K562 (cell line): ENCODE measurements around the gene TNFAIP3. TPM values are rescaled to one million over a fixed set of nuclear protein-coding genes. Genes with fewer than 3 reads are reported as not detected.

Source experiments
- ATAC-seq: fragments of 200-7000 bp; cut with Tn5 transposase; 3 replicates; pipeline ENCODE4 v1.9.1; 2020; ENCODE audit warnings: moderate library complexity
- BruUV-seq: library from RNA; stranded (reverse); fragments of 400-500 nt; replicated peaks from 2 replicates; lab custom pipeline; 2021; lab: Mats Ljungman, UMichigan
- CTCF ChIA-PET: fragments of 300-600 bp; formaldehyde crosslinking; extraction: SDS; loops from one replicate; lab custom pipeline; 2021; ENCODE audit warnings: low intra/inter-chr PET ratio; lab: Yijun Ruan, JAX
- POLR2A ChIA-PET: fragments of 300-600, 350-650 bp; sonication (Branson Sonifier 250); formaldehyde crosslinking; extraction: SDS; loops from one replicate; lab custom pipeline; 2021; ENCODE audit warnings: antibody characterized with exemption, inconsistent platforms; lab: Yijun Ruan, JAX
- DNase-seq, 4 experiments: peaks; one replicate each; pipeline versions ENCODE4 v3.0.0 to v3.0.0-alpha.2; 2011 to 2018; ENCODE audit warnings: low spot score in 3 of 4, mixed read lengths in 3 of 4; ENCODE audit errors: extremely low read depth in 1 of 4
- FAIRE-seq: peaks from 2 replicates; lab custom pipeline; 2011; peaks lifted over from hg19 to GRCh38; lab: Jason Lieb, UNC
- H2AFZ ChIP-seq: 2 replicates; pipeline ENCODE4 v1.6.0; 2011; ENCODE audit warnings: low read depth, low read length, control low read depth, inconsistent platforms
- H3K27ac ChIP-seq: fragments of 200-600 bp; 3 replicates; pipeline ENCODE4 v1.8.0; 2011; ENCODE audit warnings: low read depth, mild to moderate bottlenecking, control low read depth, inconsistent platforms, low read length, moderate library complexity, mixed read lengths; ENCODE audit errors: extremely low read depth
- H3K27me3 ChIP-seq, 2 experiments: fragments of 300-600 bp in 1 of 2; 2 replicates in 1 of 2; 3 replicates in 1 of 2; pipeline versions ENCODE4 v1.6.0 to v1.8.0; 2011; ENCODE audit warnings: inconsistent platforms in 2 of 2, low read length in 2 of 2, mild to moderate bottlenecking in 1 of 2, mixed read lengths in 1 of 2, moderate library complexity in 1 of 2; ENCODE audit not compliant: control insufficient read depth in 2 of 2, insufficient read depth in 2 of 2
- H3K36me3 ChIP-seq: fragments of 300-600 bp; 3 replicates; pipeline ENCODE4 v1.8.0; 2011; ENCODE audit warnings: mild to moderate bottlenecking, low read length, inconsistent platforms; ENCODE audit not compliant: control insufficient read depth, insufficient read depth
- H3K4me1 ChIP-seq, 2 experiments: fragments of 200-600 bp in 1 of 2; replicated peaks in 1 of 2; 2 replicates in 1 of 2; 3 replicates in 1 of 2; pipeline versions ENCODE4 v1.5.1 to v1.8.0; 2011; ENCODE audit warnings: inconsistent platforms in 2 of 2, low read length in 2 of 2, mild to moderate bottlenecking in 1 of 2, mixed read lengths in 1 of 2, moderate library complexity in 1 of 2; ENCODE audit not compliant: control insufficient read depth in 2 of 2, insufficient read depth in 2 of 2
- H3K4me2 ChIP-seq: 2 replicates; pipeline ENCODE4 v1.6.1; 2011; ENCODE audit warnings: low read length, control low read depth, inconsistent platforms, mixed read lengths; ENCODE audit not compliant: insufficient read depth
- H3K4me3 ChIP-seq: fragments of 200-600 bp; sonication (generic), shearing (Covaris generic); 2 replicates; pipeline ENCODE4 v1.5.1; 2016; ENCODE audit warnings: control low read depth, inconsistent platforms
- H3K79me2 ChIP-seq: fragments of 200-600 bp; 3 replicates; pipeline ENCODE4 v1.8.0; 2011; ENCODE audit warnings: low read length, inconsistent platforms; ENCODE audit not compliant: control insufficient read depth, insufficient read depth
- H3K9ac ChIP-seq, 2 experiments: 2 replicates each; pipeline versions ENCODE4 v1.6.0 to v1.6.1; 2011; ENCODE audit warnings: low read depth in 2 of 2, low read length in 2 of 2, control low read depth in 1 of 2, inconsistent platforms in 1 of 2, mild to moderate bottlenecking in 1 of 2, mixed read lengths in 1 of 2; ENCODE audit not compliant: insufficient read depth in 1 of 2
- H3K9me1 ChIP-seq: one replicate; pipeline ENCODE4 v1.6.0; 2011; ENCODE audit warnings: inconsistent platforms, mild to moderate bottlenecking, low read length, moderate library complexity; ENCODE audit not compliant: control insufficient read depth, insufficient read depth
- H3K9me3 ChIP-seq: replicated peaks from 2 replicates; pipeline ENCODE4 v1.5.1; 2011; ENCODE audit warnings: low read depth, low read length, inconsistent platforms; ENCODE audit not compliant: control insufficient read depth, insufficient read depth
- H4K20me1 ChIP-seq: replicated peaks from 2 replicates; pipeline ENCODE4 v1.6.1; 2011; ENCODE audit warnings: low read length, inconsistent platforms, mixed read lengths; ENCODE audit not compliant: control insufficient read depth, insufficient read depth
- ATF1 ChIP-seq, 2 experiments: fragments of 450-650 bp in 1 of 2; IDR thresholded peaks; 2 replicates each; pipeline ENCODE4 v1.6.1; 2016; ENCODE audit warnings: missing compliant biosample characterization in 1 of 2, missing genetic modification characterization in 1 of 2
- CEBPB ChIP-seq: fragments of 450-650 bp; IDR thresholded peaks from 2 replicates; pipeline ENCODE4 v1.6.1; 2016; ENCODE audit warnings: missing genetic modification characterization, missing compliant biosample characterization
- EGR1 ChIP-seq: fragments of 450-650 bp; conservative IDR thresholded peaks from 2 replicates; pipeline ENCODE4 v1.6.1; 2017; ENCODE audit warnings: mild to moderate bottlenecking
- EHMT2 ChIP-seq: fragments of 450-650 bp; IDR thresholded peaks from 2 replicates; pipeline ENCODE4 v1.6.1; 2018; ENCODE audit warnings: antibody characterized with exemption
- ELF1 ChIP-seq: fragments of 200-800 bp; sonication (Bioruptor generic); IDR thresholded peaks from 2 replicates; pipeline ENCODE4 v1.6.1; 2016; ENCODE audit warnings: missing genetic modification characterization, missing compliant biosample characterization
- GTF2A2 ChIP-seq: IDR thresholded peaks from 2 replicates; pipeline ENCODE4 v1.6.1; 2016; ENCODE audit warnings: mild to moderate bottlenecking, missing genetic modification characterization, missing compliant biosample characterization
- ILK ChIP-seq: fragments of 450-650 bp; IDR thresholded peaks from 2 replicates; pipeline ENCODE4 v1.6.1; 2016; ENCODE audit warnings: missing genetic modification characterization, low read depth, mild to moderate bottlenecking, missing compliant biosample characterization, moderate library complexity, borderline replicate concordance
- MTA3 ChIP-seq: fragments of 450-650 bp; formaldehyde crosslinking; IDR thresholded peaks from 2 replicates; pipeline ENCODE4 v1.6.1; 2017; ENCODE audit warnings: mild to moderate bottlenecking, borderline replicate concordance
- PTRF ChIP-seq: fragments of 450-650 bp; IDR thresholded peaks from 2 replicates; pipeline ENCODE4 v1.6.1; 2016; ENCODE audit warnings: mild to moderate bottlenecking, missing genetic modification characterization, missing compliant biosample characterization
- RBM14 ChIP-seq: fragments of 200-400 bp; formaldehyde crosslinking; IDR thresholded peaks from 2 replicates; pipeline ENCODE4 v1.6.1; 2018; ENCODE audit warnings: low read depth, mild to moderate bottlenecking, low read length, moderate library complexity, borderline replicate concordance; ENCODE audit not compliant: insufficient read depth
- SMC3 ChIP-seq: conservative IDR thresholded peaks from 2 replicates; pipeline ENCODE4 v1.6.1; 2011; ENCODE audit warnings: low read depth, low read length, improper control_type of control experiment; ENCODE audit not compliant: insufficient read depth
- SNIP1 ChIP-seq: fragments of 450-650 bp; IDR thresholded peaks from 2 replicates; pipeline ENCODE4 v1.7.1; 2017; ENCODE audit warnings: low read depth, mild to moderate bottlenecking
- WGBS: fragments of 100-300 bp; shearing (Covaris generic); methylation state at CpG from one replicate; pipeline ENCODE4 v1.1.6; 2016; ENCODE audit warnings: low coverage, mixed read lengths; ENCODE audit not compliant: insufficient coverage; ENCODE audit errors: missing lambda C conversion rate; 5-methylcytosine and 5-hydroxymethylcytosine counted together
- in situ Hi-C: fragments of 300-500 bp; cut with MboI; formaldehyde crosslinking; loops from 4 replicates; pipeline ENCODE4 v1.15.0; 2018; ENCODE audit warnings: inconsistent platforms, mixed read lengths
- intact Hi-C: fragments of 100-400 bp; cut with micrococcal nuclease; formaldehyde crosslinking; loops from 2 replicates; pipeline ENCODE4 v1.14.2; 2022
- polyA plus RNA-seq, 8 experiments: library from polyadenylated mRNA; depleted of rRNA in 4 of 8; stranded (reverse) in 5 of 8; unstranded in 3 of 8; fragments of >200 nt; fragmentation: Nextera tagmentation in 2 of 8; fragmentation: Illumina TruSeq in 1 of 8; extraction: Ambion mirVana in 2 of 8; extraction: Trizol in 1 of 8; gene quantifications; 2 replicates each; pipeline versions ENCODE4 v1.2.1 to v1.2.3, GENCODE V29; 2011 to 2014; ENCODE audit warnings: inconsistent platforms in 1 of 8, missing spikeins in 1 of 8
- total RNA-seq, 7 experiments: library from RNA; depleted of rRNA in 6 of 7; stranded (reverse); fragments of >200 nt in 6 of 7; fragmentation: Illumina TruSeq in 2 of 7; extraction: Trizol in 2 of 7; gene quantifications; 2 replicates each; pipeline versions ENCODE4 v1.2.1 to v1.2.3, GENCODE V29; 2011 to 2021; ENCODE audit warnings: low replicate concordance in 1 of 7
- TF ChIP-seq, protein P1 (sequence below): fragments of 450-650 bp; formaldehyde crosslinking; conservative IDR thresholded peaks from 2 replicates; pipeline ENCODE4 v1.4.0; 2022; ENCODE audit warnings: mild to moderate bottlenecking, missing genetic modification characterization
- TF ChIP-seq, protein P2 (sequence below), 2 experiments: fragments of 450-650 bp; conservative IDR thresholded peaks; 2 replicates each; pipeline ENCODE4 v1.6.1; 2017; ENCODE audit warnings: mild to moderate bottlenecking in 2 of 2, moderate library complexity in 2 of 2
- TF ChIP-seq, protein P3 (sequence below): fragments of 450-650 bp; IDR thresholded peaks from 2 replicates; pipeline ENCODE4 v1.6.1; 2016; ENCODE audit warnings: antibody characterized with exemption
- TF ChIP-seq, protein P4 (sequence below): sonication (generic); formaldehyde crosslinking; IDR thresholded peaks from 2 replicates; pipeline ENCODE4 v1.8.0; 2023; ENCODE audit warnings: mild to moderate bottlenecking, missing genetic modification reagents

Gene TNFAIP3
- total and polyA plus RNA-seq, 9 of the 15 experiments (the other 6 are each of a cell fraction or from before 2014, with no cell fraction given) = 0.79 to 17.0 (median 6.4) TPM

DNA sequence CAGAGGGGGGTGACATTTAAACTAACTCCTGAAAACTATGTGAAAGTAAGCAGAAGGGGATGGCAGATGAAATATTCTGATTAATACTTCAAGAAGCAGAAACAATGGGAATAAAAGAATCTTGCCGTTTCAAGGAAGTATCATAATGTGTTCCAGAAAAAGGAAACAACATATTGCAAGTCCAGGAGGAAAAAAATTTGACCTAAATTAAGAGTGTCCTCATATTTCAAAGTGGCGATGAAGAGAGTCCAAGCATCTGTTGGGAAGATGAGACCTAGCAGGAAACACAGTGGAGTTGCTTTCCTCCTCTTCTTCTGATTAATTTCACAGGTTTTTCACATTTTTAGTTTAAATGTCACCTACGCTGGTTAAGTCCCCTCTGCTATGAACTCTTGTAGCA lies 45.6 kb upstream of the TNFAIP3 start:
- Histone ChIP-seq H3K4me3 (no peak overlapping the region), H3K79me2 (no peaks in the 10 kb centered on the region), H3K9ac (no peak overlapping the region), H3K4me2 (no peak overlapping the region), H3K36me3 (no peaks in the 10 kb centered on the region), H2AFZ (no peak overlapping the region), H3K9me3 (no peaks in the 10 kb centered on the region), H3K4me1 (peaks cover 2 to 32% of the 10 kb centered on the region in 2 experiments; a peak in 4 of 5 replicates), H3K27me3 (no peaks in the 10 kb centered on the region), H4K20me1 (no peaks in the 10 kb centered on the region), H3K9me1 (no peaks in the 10 kb centered on the region), H3K27ac (no peak overlapping the region)
- ATAC-seq (no peak), FAIRE-seq (no peak), DNase-seq (no peak)
- POLR2A ChIA-PET = no interaction called here
- in situ Hi-C loops = no loop called here
- intact Hi-C loops = no loop called here
- BruUV-seq = no TSS peak
- 63% methylated on average over 3 of the region's 3 CpGs for WGBS
- CTCF ChIA-PET = interaction anchor here (0.6 kb wide), 1 partner anchor 9 kb away, joined by 3 read pairs; no protein-coding TSS in a partner anchor
- TF ChIP-seq PTRF (no peak), RBM14 (no peak), ATF1 (CRISPR knock-in tag; IDR thresholded peaks at IDR 0.05) (no peak), ATF1 (tag; IDR thresholded peaks at IDR 0.05) (no peak), ELF1 (tag) (no peak), EHMT2 (no peak), CEBPB (tag) (no peak), SNIP1 (no peak), MTA3 (no peak), SMC3 (no peak), EGR1 (no peak), GTF2A2 (tag) (no peak), ILK (no peak)
- TF ChIP-seq, protein P1, sequence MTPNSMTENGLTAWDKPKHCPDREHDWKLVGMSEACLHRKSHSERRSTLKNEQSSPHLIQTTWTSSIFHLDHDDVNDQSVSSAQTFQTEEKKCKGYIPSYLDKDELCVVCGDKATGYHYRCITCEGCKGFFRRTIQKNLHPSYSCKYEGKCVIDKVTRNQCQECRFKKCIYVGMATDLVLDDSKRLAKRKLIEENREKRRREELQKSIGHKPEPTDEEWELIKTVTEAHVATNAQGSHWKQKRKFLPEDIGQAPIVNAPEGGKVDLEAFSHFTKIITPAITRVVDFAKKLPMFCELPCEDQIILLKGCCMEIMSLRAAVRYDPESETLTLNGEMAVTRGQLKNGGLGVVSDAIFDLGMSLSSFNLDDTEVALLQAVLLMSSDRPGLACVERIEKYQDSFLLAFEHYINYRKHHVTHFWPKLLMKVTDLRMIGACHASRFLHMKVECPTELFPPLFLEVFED (CRISPR knock-in tag) = no peak
- TF ChIP-seq, protein P2, sequence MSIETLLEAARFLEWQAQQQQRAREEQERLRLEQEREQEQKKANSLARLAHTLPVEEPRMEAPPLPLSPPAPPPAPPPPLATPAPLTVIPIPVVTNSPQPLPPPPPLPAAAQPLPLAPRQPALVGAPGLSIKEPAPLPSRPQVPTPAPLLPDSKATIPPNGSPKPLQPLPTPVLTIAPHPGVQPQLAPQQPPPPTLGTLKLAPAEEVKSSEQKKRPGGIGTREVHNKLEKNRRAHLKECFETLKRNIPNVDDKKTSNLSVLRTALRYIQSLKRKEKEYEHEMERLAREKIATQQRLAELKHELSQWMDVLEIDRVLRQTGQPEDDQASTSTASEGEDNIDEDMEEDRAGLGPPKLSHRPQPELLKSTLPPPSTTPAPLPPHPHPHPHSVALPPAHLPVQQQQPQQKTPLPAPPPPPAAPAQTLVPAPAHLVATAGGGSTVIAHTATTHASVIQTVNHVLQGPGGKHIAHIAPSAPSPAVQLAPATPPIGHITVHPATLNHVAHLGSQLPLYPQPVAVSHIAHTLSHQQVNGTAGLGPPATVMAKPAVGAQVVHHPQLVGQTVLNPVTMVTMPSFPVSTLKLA (conservative IDR thresholded peaks at IDR 0.05) = no peak
- TF ChIP-seq, protein P3, sequence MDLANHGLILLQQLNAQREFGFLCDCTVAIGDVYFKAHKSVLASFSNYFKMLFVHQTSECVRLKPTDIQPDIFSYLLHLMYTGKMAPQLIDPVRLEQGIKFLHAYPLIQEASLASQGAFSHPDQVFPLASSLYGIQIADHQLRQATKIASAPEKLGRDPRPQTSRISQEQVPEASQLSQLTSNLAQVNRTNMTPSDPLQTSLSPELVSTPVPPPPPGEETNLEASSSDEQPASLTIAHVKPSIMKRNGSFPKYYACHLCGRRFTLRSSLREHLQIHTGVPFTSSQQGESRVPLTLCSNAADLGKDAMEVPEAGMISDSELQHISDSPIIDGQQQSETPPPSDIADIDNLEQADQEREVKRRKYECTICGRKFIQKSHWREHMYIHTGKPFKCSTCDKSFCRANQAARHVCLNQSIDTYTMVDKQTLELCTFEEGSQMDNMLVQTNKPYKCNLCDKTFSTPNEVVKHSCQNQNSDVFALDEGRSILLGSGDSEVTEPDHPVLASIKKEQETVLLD = no peak
- TF ChIP-seq, protein P4, sequence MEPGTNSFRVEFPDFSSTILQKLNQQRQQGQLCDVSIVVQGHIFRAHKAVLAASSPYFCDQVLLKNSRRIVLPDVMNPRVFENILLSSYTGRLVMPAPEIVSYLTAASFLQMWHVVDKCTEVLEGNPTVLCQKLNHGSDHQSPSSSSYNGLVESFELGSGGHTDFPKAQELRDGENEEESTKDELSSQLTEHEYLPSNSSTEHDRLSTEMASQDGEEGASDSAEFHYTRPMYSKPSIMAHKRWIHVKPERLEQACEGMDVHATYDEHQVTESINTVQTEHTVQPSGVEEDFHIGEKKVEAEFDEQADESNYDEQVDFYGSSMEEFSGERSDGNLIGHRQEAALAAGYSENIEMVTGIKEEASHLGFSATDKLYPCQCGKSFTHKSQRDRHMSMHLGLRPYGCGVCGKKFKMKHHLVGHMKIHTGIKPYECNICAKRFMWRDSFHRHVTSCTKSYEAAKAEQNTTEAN (CRISPR knock-in tag) = no peak
